GDM1 (cell line): Measurements from ENCODE around the gene LYRM2.

Source experiments
- DNase-seq: peaks from one replicate; lab custom pipeline; 2025; lab: John Stamatoyannopoulos, UW

LYRM2 gene

DNA sequence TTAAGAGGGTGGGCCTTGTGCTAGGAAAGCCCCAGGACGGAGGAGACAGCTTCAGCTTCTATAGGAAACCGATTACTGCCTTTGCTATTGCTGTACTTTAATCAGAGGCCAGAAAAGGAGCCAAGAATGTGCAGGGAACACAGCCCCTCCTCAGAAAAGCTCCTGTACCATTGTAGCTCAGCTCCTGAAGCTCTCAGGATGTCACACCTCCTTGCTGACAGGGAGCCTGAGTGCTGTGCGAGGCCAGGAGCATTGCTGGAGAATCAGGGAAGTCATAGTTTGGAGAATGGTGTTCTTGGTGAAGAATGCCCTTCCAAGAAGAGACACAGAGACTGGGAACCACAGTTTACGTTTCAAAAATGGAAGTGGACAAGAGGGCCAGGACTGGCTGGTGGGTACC lies 46.8 kb downstream of the LYRM2 start:
- no peak for DNase-seq

DNA sequence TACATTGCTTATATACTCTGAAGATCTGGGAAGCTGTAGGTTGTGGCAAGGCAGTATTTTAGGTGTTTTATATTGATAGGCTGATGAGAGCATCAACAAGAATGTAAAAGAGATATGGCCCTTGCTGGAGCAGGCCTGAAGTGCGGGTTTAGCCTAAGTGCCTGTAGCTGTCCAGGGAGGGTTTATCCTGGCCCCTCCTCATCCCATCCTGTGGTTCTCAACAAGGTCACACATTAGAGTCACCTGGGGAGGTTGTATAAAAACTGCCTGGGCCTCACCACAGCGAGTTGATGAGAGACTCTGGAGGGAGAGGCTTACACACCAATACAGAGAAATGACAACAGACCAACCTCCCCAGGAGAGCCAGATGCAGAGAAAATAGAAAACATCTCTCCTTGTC lies 48.4 kb downstream of the LYRM2 start:
- DNase-seq = no peak

DNA sequence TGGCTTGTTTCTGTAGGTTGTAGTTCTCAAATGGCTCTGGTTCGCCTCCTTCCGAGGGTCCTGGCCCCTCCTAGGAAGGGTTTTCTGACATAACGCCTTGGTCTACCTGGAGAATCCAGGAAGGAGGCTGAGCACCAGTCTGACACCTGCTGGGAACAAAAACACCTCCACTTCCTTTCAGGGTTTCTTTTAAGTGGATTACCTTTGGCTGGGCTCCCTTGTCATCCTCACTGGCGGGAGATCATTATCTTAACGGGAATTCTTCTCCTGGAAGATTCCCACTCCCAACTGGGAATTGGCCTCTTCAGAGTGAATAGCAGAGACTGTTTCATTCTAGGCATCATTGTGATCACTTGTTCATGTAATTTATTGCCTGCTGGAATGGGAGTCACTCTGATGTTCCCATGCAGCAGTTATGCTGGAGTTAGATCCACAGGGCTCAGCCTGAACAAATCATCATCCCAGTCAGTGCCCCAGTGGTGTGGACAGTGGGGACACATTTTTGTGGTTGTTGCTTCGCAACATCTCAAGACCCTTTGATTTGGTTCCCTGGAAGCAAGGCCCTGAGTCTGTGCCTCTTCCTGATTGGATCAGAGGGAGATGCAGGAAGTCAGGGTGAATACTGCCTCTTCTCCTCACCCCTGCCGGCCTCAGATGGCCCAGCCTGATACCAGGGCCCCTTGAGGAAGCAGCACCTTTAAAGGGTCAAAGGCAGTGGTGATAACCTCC lies 49.1 kb downstream of the LYRM2 start:
- DNase-seq = no peak

DNA sequence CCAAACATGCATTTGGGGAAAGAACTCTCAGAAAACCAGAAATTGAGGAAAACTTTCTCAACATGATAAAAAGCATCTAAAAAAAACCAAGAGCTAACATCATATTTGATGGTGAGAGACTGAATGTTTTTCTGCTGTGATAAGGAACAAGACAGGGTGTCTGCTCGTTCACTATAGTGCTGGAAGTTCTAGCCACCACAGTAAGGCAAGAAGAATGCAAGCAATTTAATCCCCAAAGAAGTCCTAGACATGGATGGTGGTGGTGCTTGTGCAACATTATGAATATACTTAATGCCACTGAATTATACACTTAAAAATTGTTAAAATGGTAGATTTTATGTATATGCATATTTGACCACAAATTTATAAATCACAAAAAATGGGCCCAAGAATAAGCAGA lies 53.4 kb downstream of the LYRM2 start:
- no peak for DNase-seq

DNA sequence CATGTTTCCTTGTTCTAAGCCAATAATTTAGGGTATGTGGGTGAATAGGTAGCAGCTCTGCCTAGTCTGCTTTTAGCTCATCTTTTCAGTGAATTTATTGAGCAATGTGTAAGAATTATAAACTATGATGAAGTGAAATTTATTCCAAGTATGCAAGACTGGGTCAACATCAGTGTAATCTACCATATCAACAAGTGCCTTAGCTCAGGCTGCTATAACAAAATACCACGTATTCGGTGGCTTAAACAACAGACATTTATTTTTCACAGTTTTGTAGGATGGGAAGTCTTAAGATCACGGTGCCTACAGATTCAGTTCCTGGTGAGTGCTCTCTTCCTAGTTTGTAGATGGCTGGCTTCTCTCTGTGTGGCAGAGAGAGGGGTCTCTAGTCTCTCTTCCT lies 54.0 kb downstream of the LYRM2 start:
- no peak for DNase-seq

DNA sequence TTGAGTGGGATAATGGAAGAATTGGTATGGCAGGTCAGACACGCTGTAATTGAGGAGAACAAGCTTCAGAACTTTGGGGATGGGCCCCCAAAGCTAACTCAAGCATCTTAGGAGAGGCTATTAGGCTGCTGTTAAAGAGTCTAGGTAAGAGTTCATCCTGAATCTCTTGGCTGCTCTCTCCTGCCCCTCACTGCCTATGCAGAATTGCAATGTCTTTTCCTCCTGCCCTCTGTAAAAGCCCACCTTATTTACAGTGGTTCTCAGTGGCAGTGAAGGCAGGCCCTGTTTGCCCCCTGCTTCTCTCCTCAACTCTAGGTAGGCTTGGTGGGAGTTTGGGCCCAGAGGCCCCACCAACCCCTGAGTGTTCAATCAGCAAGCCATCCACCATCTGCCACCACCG lies 55.0 kb downstream of the LYRM2 start:
- no peak for DNase-seq

DNA sequence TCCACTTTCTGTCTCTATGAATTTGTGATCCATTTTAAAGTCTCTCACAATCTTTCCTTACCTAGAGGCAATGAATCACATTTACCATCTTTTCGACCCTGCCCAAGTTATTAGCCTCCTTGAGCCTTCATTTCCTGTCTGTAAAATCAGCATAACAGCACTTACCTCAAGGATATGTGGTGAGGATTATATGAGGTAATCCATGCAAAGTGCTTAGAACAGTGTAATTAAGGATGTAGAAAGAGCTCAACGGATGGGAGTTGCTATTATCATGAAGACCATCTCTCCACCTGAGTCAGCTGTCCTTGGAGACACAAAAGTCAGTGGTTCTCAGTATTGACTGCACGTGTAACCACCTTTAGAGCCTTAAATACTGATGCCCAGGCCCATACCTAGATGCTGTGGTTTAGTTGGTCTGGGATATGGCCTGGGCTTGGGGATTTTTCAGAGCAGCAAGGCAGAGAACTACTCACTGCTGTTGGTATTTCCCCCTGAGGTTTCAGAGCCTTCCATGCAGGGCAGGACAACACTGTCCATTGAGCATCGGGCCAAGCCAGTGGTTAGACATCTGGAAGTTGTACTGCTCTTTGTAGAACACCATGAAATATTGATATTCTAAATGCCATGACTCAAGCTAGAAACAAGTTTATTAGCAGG lies 55.8 kb downstream of the LYRM2 start:
- no peak for DNase-seq

DNA sequence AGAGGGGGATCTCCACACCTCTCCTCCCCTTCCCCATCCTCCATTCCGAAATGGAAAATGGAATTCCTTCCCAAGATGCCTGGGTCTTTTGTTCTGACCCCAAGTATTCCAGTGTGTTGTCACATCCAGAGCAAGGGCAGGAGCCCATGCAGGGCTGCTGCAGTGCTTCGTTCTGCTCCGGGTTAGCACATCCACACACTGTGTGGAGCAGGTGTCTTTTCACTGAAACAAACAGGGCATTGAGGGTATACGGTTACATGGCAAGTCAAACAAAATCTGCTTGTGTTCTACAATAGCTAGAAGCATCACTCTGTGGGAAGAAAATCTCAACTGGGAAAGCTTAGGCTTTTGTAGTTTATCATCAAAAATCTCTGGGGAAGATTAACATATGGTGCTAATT lies 56.9 kb downstream of the LYRM2 start:
- DNase-seq = no peak

DNA sequence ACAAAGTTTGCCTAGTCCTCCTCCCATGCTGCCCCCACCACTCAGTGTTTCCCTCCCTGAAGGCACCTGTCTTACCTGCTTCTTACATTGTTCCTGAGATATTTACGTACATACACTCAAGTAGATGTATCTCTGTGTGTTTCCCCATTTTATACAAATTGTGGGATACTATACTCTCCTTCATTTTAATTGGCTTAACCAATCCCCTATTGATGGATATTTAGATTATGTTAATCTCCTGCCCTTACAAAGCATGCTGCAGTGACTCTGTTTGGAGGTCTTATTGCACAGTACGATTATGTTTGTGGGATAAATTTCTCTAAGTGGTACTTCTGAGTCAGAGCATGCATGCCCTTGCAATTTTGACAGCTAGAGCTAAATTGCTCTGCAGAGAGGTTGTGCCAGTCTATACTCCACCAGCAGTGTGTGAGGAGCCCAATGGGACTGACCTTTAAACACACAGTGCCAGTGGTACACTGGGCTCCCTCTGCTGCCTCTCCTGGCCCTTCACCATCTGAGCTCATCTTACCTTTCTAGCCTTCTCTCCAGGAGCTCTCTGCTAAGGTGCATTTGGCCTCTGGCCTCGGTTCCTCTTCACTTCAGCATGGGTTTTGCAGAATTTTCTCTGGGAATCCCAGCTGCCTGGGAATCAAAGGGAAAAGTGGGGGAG lies 57.4 kb downstream of the LYRM2 start:
- no peak for DNase-seq

DNA sequence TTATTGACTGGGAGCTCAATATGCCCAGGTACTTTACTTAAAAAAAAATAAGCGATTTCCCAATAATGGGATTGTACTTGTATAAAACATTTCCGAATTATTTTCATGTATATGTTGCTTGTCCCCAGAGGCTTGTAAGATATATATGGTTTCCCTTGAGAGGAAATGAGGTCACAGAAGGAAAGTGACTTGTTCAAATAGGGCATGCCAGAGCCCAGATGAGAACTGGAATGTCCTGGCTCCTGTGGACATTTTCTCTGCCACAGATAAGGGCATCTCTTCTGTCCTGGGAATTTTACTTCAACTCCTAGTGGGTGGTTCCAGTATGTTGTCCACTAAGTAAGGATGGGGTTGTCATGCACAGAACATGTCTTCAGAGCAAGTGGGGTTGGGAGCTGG lies 63.0 kb downstream of the LYRM2 start:
- no peak for DNase-seq

DNA sequence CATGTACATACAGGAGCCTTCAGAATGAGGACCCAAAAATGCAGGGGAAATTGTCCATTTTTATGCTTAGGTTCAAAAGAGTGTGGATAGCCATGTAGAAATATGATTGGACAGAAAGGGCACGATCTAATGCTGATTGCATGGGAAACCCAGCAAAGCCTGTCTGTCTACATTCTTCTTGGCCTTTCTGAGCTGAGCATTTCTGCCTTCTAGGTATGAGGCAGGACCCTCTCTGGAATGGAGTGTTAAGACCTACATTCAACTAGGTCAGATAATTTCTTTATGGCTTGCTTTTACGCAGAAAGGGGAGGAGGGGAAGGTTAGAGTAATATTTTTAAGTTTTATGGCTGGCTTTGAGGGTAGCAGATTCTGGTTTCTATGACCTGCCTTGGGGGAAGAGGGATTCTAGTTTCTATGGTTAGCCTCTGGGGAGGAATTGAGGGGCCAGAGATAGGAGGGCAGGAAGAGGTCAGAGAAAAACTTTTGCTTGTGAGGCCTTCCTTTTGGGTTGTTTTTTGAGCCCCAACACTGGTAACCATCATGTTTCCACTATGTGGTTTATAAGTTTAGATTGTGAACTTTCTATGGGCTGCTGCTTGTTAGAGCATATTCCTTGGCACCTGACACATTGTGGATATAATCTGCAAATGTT lies 63.5 kb downstream of the LYRM2 start:
- DNase-seq = no peak

DNA sequence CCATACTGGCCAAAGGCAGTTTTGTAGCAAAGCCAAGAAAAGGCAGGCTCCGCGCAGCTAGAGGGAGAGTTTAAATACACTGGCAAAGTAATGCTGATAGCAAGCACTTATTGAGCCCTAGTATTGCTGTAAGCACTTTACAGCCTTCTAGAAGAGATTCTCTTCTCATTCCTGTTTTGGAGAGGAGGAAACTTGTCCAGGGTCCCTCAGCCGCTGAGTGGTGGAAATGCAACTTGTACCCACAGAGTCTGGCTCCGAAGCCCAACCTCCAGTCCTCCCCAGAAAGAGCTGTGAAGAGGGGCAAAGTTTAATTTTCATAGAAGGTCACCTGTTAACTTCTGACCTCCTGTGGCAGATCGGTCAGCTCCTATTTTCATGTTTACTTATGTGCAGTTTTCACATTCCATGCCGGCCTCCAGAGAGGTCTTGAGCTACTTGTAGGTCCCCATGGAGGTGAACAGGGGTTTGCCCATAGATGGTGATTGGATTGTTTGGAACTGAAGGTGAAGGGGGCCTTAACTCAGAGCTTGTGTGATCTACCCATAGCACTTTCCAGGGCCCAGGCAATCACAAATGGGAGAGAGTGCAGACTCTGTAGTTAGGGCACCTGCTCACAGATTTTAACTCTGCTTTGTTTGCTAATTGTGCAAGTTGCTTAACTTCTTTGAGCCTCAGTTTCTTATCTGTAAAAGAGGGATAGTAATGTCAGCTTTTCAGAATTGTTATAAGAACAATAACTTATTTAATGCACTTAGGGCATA lies 70.7 kb downstream of the LYRM2 start:
- DNase-seq = no peak

DNA sequence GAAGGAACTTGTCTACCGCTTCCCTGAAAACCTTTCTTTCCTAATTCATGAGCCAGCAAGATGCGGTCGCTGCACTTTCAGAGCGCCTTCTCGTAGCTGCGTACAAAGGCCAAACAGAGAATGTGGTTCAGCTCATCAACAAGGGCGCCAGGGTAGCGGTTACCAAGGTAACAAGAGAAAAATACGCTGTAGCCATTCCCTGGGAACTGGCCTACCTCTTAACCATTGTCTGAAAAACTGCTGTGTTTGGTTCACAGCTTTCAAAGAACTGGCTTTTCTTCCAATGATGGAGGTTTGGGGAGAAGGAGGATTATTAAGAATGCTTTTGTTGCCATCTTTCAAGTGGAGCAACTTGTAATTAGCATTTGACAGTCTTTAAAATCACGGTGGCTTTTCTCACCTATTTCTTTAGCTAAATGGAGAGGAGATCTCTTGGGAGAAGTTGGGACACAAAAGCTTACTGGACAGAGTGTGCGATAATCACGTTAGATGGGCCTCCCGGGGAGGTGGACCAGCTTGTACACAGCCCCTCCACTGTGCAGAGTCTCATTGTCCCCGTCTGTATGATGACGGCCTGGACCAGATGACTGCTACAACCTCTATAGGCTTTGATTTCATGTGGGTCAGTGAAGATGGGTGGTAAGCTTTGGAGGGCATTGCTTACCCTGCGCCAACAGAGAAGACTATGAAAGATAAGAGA lies 71.5 kb downstream of the LYRM2 start:
- no peak for DNase-seq

DNA sequence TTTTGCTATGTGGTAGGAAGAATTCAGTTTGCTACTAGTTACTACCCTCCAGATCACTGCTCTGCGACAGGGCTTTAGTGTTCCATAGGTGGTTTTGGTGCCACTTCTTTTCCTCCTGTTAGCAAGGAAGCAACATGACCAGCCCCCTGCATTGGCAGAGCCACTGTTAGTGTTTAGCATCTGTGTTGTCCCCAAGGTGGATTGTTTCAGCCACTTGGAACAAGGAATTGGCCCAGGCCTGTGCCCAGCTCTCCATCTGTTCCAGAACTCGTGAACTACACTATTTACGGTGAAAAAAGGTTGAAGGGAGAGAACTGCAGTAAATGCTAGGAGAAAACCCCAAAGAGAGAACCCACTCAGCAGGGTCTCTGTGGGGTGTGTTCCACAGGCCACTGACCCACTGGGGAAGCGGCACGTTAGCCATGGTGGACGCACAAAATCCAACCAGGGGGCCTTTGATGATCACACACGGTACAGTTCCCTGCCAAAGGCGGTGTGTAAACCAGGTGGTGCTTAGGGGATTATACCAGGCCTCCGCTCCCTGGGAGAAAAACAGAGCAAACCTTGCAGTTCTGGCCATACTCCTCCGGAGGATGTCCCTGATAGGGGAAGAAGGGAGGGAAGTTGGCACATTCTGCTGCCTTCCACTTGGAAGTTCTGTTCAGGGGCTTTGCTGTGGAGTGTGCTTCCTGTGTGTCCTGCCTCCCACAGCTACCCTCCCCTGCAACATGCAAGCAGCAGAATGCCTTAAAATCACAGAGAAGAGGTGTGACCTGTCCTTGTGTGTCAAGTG lies 72.3 kb downstream of the LYRM2 start:
- DNase-seq = no peak

DNA sequence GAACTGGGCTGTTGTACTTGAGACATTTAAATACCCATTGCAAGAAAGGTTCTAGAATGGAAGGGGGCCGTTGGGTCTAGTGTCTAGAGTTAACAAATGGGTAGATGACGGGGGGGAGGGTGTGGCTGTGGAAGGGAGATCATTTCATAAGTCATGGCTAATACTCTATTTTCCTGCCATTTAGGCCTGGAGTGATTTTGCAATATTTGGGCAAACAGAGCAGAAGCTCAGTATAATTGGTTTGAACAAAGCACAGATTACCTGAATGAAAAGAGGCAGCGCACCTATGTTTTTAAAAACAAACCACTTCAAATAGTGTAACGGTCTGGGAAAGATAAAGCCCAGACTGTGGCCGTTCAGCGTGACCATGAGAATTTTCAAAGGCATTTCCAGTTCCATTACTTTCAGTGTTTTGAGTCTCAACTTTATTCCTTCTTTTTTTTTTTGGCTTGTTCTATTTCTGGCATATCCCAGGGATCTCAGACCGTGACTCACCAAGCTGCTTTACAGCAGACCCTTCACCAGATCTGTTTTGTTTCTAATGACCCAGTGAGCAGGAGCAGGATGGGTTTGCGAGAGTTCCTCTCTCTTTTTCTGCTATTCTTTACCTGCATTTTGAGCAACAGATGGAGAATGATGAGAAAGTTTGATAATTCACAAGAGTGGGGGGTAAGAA lies 73.7 kb downstream of the LYRM2 start:
- DNase-seq = no peak

DNA sequence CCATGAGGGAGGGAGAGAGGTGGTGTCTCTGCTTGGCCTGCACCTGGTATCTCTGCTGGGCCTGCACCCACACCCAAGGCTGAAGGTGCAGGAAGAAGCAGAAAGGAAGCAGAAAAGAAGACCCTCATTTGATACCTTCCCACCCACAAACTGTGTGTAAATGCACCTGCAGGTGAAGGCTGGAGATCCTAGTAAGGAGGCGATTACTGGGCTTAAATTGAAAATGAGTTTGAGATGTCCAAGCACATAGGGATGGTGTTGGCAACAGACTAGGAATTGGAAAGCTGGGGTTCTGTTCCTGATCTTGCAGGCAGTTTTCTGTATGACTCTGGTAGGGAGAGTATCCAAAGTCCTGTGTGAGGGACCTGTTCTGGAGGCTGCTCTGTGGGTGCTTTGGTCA lies 74.7 kb downstream of the LYRM2 start:
- DNase-seq = no peak

DNA sequence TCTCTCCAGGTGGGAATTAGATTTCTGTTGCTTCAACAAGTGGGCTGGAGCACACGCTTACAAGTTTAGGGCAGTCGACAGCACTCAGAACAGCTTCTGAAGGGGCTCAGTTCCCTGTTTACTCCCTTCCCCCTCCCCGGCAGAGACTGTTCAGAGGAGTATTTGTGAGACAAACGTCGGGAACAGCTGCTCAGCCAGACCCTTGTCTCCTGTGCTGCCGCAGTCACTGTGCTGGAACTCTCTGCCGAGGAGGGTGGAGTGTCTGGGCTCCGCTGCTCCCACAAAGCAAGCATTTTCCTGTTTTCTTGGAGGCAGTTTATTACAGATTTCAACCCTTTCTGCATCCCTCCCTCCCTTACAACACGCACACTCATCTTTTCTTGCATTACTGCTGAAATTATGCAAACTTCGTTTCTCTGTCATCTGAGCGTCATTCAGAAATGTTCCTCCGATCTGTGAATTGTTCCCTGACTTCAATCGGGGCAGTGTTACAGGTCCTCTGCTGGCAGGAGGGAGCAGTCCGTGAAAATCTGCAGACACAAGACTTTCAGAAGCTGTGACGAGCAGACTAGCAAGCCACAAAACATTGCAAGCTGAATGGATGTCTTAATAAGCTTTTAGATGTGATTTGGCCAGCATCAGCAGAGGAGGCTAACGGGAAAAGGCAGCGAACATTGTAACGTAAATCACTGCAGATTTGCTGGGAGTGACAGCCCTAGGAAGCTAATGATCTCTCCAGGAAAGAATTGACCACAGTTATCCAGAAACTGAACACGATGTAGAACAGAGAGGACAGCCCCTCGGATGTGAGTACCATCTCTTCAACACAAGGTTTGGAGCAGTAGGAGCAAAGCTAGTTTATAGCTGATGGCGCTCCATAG lies 76.2 kb downstream of the LYRM2 start:
- DNase-seq = no peak

DNA sequence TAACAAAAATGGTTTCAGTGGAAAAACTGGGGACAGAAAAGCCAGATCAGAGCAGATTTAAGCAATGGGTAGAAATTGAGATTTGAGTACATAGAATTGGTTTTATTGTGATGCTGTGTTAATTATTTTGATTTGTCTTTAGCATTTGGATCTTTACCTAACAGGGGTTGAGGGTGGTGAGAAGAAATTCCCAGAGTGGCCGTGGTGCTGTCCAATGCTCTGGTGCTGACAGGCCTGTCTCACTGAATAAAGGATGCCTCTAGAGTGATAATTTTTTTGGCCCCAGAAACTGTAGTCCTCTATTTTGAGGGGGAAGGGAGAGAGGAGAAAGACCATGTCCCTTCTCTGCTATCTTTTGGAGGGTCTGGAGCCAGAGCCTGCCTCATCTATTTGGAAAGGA lies 79.1 kb downstream of the LYRM2 start:
- no peak for DNase-seq

DNA sequence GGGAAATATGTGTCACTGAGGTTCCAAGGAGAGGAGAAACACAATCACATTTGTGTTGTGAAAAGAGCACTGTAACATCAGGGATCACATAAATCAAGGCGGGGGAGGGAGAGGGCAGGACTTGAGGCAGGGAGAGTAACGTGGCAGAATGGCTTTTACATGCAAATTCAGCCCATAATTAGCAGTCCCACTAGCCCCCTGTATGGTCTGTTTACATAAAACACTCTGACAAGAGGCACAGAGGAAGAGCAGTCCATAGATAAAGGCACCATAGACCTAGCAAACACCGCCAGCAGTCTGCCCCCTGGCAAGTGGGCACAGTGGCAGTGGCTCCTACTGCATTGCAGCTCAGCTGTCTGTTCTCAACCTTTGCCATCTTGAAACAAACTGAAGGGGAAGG lies 82.7 kb downstream of the LYRM2 start:
- DNase-seq = no peak
